Peyer's patch (tissue), 4 donors: ENCODE measurements around the gene C1orf116. TPM values are rescaled to one million over a fixed set of nuclear protein-coding genes. Genes with fewer than 3 reads are reported as not detected.
"Not testable (repeated sequence)": the region's sequence is repeated elsewhere in the genome, so short reads cannot be mapped to it uniquely, and the experiment has no call there.

ENCODE experiments used
- DNase-seq, 3 donors: peaks; one replicate each; pipeline ENCODE4 v3.0.0-alpha.2; 2017 to 2019
- H3K27ac ChIP-seq, 4 donors: fragments of 200-600 bp; sonication (generic); one replicate each; pipeline ENCODE4 v1.5.1; 2016 to 2019
- H3K27me3 ChIP-seq, 2 donors: fragments of 200-600 bp; sonication (generic); one replicate each; pipeline ENCODE4 v1.5.1; 2019
- H3K36me3 ChIP-seq, 3 donors: fragments of 200-600 bp; sonication (generic); one replicate each; pipeline ENCODE4 v1.5.1; 2016 to 2019
- H3K4me1 ChIP-seq, 4 donors: fragments of 200-600 bp; sonication (generic); one replicate each; pipeline ENCODE4 v1.5.1; 2016 to 2019
- H3K4me3 ChIP-seq, 4 donors: fragments of 200-600 bp; sonication (generic); 1 replicate in 3 of 4; 2 replicates in 1 of 4; pipeline ENCODE4 v1.5.1; 2016 to 2019; ENCODE audit warnings: mild to moderate bottlenecking in 1 of 4
- H3K9me3 ChIP-seq, 4 donors: fragments of 200-600 bp; sonication (generic); one replicate each; pipeline ENCODE4 v1.5.1; 2016 to 2019; ENCODE audit warnings: mild to moderate bottlenecking in 1 of 4
- POLR2A ChIP-seq, 2 donors: fragments of 450-650 bp; IDR thresholded peaks; one replicate each; pipeline ENCODE4 v1.5.1; 2017; ENCODE audit warnings: antibody characterized with exemption in 2 of 2, mild to moderate bottlenecking in 2 of 2, moderate library complexity in 2 of 2
- total RNA-seq, 4 donors: library from RNA; depleted of rRNA; stranded (reverse); fragments of >200 nt; gene quantifications; one replicate each; pipeline ENCODE4 v1.1.0, GENCODE V29; 2016
- TF ChIP-seq, protein P1 (sequence below), 6 experiments: fragments of 450-650 bp in 4 of 6; fragments of 200-600 bp in 2 of 6; sonication (generic) in 1 of 6; IDR thresholded peaks; one replicate each; pipeline ENCODE4 v1.5.1; 2017 to 2019; ENCODE audit warnings: antibody characterized with exemption in 6 of 6, mild to moderate bottlenecking in 3 of 6, moderate library complexity in 1 of 6

Gene C1orf116
- total RNA-seq, 4 donors from 2014 or later: 4.1 to 72.3 (median 56.7) TPM

DNA sequence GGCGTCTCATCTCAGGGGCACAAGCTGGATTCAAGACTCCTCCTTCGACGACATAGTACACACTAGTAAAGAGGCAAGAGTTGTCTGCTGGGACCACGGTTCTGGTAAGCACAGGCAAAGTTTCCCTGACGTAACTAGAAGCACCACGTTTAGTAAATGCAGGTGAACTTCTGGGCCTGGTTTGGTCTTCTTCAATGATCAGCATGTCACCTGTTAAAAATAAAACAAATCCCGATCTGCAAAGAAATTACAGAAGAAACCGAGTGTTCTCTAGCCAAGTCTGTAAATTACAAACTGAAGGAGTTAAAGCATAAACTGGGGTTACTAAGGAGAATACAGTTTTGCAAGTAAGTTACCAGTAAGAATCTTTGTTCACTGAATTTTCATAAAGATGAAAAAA lies 17.0 kb upstream of the C1orf116 start:
- peak overlapping the region in 2 of 4 donors; percentile 79 to 81 for H3K27ac ChIP-seq
- H3K36me3 ChIP-seq: peaks cover 0 to 14% (median 0%) of the 10 kb centered on the region in 3 donors
- H3K4me3 ChIP-seq: peak overlapping the region in 2 of 4 donors; percentile 82 to 97
- no peaks in the 10 kb centered on the region for H3K27me3 ChIP-seq
- TF ChIP-seq POLR2A (IDR thresholded peaks at IDR 0.05): no peak
- TF ChIP-seq, protein P1, sequence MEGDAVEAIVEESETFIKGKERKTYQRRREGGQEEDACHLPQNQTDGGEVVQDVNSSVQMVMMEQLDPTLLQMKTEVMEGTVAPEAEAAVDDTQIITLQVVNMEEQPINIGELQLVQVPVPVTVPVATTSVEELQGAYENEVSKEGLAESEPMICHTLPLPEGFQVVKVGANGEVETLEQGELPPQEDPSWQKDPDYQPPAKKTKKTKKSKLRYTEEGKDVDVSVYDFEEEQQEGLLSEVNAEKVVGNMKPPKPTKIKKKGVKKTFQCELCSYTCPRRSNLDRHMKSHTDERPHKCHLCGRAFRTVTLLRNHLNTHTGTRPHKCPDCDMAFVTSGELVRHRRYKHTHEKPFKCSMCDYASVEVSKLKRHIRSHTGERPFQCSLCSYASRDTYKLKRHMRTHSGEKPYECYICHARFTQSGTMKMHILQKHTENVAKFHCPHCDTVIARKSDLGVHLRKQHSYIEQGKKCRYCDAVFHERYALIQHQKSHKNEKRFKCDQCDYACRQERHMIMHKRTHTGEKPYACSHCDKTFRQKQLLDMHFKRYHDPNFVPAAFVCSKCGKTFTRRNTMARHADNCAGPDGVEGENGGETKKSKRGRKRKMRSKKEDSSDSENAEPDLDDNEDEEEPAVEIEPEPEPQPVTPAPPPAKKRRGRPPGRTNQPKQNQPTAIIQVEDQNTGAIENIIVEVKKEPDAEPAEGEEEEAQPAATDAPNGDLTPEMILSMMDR (IDR thresholded peaks at IDR 0.05): no peak
- H3K4me1 ChIP-seq: peaks cover 0 to 39% (median 0%) of the 10 kb centered on the region in 4 donors
- no peak for DNase-seq
- no peaks in the 10 kb centered on the region for H3K9me3 ChIP-seq

DNA sequence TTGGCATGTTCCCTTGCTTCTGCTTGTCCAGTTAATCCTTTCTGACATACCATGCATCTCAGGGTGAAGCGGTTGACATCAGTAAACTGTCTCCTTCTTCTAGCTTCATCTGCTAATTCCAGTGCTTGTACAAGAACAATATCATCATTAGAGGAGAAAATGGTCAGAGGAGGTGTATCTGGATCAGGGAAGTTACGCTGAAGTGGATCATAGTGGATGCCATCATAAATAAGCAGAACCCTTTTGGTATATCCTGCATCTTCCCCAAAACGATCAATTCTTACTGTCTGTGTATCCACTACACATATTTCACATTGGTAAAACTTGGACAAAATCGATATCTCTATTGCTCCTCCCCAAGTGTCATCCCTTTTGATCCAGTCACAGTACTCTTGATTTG lies 16.5 kb upstream of the C1orf116 start:
- peaks cover 0 to 14% (median 0%) of the 10 kb centered on the region in 3 donors for H3K36me3 ChIP-seq
- TF ChIP-seq, protein P1 (IDR thresholded peaks at IDR 0.05): no peak
- TF ChIP-seq POLR2A (IDR thresholded peaks at IDR 0.05): no peak
- no peak overlapping the region for H3K27ac ChIP-seq
- peak overlapping the region in 1 of 4 donors; percentile 82 for H3K4me3 ChIP-seq
- no peaks in the 10 kb centered on the region for H3K9me3 ChIP-seq
- peaks cover 0 to 38% (median 0%) of the 10 kb centered on the region in 4 donors for H3K4me1 ChIP-seq
- DNase-seq: no peak
- H3K27me3 ChIP-seq: no peaks in the 10 kb centered on the region

DNA sequence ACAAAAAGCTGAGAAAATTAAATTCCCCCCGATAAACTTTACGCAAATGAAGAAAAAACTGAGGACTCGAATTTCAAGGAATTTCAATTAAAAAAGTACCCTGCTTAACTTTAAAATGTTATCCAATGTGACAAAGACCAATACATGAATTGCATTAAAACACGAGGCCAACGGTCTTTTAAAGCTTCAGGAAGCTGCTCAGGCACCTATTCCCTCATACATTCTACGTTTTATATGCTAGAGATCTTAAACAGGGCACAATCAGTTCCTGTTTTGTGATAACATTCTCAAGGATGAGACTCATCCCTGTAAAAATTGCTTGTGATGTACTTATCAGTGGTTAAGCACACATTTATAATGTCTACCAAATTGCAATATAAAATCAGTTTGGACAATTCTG lies 15.5 kb upstream of the C1orf116 start:
- Histone ChIP-seq H3K4me3 (no peak overlapping the region), H3K27me3 (no peaks in the 10 kb centered on the region), H3K9me3 (no peaks in the 10 kb centered on the region), H3K4me1 (peaks cover 0 to 38% (median 0%) of the 10 kb centered on the region in 4 donors), H3K36me3 (peaks cover 0 to 14% (median 0%) of the 10 kb centered on the region in 3 donors), H3K27ac (no peak overlapping the region)
- DNase-seq: no peak
- no peak for TF ChIP-seq POLR2A (IDR thresholded peaks at IDR 0.05)
- TF ChIP-seq, protein P1 (IDR thresholded peaks at IDR 0.05): no peak

DNA sequence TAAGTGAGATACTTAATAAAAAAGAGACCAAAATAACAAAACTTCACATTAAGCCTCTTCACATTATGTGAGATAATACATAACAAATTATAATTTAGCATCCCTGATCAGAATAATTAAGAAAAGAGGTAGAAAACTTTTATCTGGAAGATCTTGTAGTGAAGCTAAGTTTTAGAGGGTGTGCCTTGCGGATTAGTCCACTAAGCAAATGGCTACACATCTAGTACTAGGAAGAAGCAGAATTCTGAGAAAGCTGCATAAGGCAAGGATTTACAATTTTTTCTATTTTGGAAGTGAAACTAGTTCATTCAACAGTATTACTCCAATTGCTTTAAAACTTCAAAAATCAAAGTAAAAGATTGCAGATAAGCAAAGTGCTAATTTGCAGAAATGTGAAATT lies 14.9 kb upstream of the C1orf116 start:
- Histone ChIP-seq H3K36me3 (peaks cover 0 to 14% (median 0%) of the 10 kb centered on the region in 3 donors), H3K9me3 (no peaks in the 10 kb centered on the region), H3K4me1 (peaks cover 0 to 36% (median 0%) of the 10 kb centered on the region in 4 donors), H3K27me3 (no peaks in the 10 kb centered on the region), H3K4me3 (no peak overlapping the region), H3K27ac (no peak overlapping the region)
- DNase-seq: no peak
- TF ChIP-seq POLR2A (IDR thresholded peaks at IDR 0.05): no peak
- TF ChIP-seq, protein P1 (IDR thresholded peaks at IDR 0.05): no peak

DNA sequence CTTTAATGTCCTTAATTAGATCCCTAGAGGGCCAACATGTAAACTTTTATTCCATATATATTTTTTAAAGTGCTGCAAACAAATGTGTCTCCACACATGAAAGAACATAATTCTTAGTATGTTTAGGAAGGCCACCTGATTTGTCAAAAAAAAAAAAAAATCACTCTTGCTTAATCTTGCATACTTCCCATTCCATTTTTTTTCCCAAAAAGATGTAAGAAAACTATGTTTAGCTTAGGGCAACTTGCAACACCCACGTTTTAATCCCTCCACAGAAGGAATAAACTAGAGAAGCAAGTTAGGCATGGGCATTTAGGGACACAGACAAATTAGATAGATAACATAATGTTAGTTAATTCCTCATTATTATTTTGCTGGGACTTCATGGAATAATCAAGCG lies 12.9 kb upstream of the C1orf116 start:
- Histone ChIP-seq H3K27me3 (no peaks in the 10 kb centered on the region), H3K36me3 (peaks cover 0 to 14% (median 0%) of the 10 kb centered on the region in 3 donors), H3K9me3 (no peaks in the 10 kb centered on the region), H3K4me3 (no peak overlapping the region), H3K4me1 (peaks cover 0 to 32% (median 0%) of the 10 kb centered on the region in 4 donors), H3K27ac (no peak overlapping the region)
- DNase-seq: no peak
- TF ChIP-seq, protein P1 (IDR thresholded peaks at IDR 0.05): no peak
- TF ChIP-seq POLR2A (IDR thresholded peaks at IDR 0.05): no peak

DNA sequence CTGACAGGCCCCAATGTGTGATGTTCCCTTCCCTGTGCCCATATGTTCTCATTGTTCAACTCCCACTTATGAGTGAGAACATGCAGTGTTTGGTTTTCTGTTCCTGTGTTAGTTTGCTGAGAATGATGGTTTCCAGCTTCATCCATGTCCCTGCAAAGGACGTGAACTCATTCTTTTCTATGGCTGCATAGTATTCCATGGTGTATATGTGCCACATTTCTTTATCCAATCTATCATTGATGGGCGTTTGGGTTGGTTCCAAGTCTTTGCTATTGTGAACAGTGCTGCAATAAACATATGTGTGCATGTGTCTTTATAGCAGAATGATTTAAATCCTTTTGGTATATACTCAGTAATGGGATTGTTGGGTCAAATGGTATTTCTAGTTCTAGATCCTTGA lies 8.8 kb upstream of the C1orf116 start:
- H3K9me3 ChIP-seq, DNase-seq, H3K4me3 ChIP-seq, H3K36me3 ChIP-seq, H3K27ac ChIP-seq, H3K27me3 ChIP-seq: not testable (repeated sequence)
- H3K4me1 ChIP-seq: peaks cover 0 to 12% (median 0%) of the 10 kb centered on the region in 4 donors
